Right lobe of liver (tissue), 6 donors: ENCODE measurements around the gene BTAF1. TPM values are rescaled to one million over a fixed set of nuclear protein-coding genes. Genes with fewer than 3 reads are reported as not detected.

Source experiments
- ATAC-seq, 4 donors: fragments of 200-7000 bp; cut with Tn5 transposase; one replicate each; pipeline ENCODE4 v1.9.1; 2020; ENCODE audit warnings: mild to moderate bottlenecking in 4 of 4, moderate library complexity in 4 of 4
- DNase-seq, 3 donors: peaks; one replicate each; pipeline ENCODE4 v3.0.0-alpha.2; 2020
- H3K27ac ChIP-seq, 3 donors: fragments of 200-600 bp; one replicate each; pipeline ENCODE4 v1.8.0; 2022
- H3K27me3 ChIP-seq, 2 donors: fragments of 200-600 bp; one replicate each; pipeline ENCODE4 v1.8.0; 2022
- H3K36me3 ChIP-seq, 4 donors: fragments of 200-600 bp; sonication (generic) in 1 of 4; one replicate each; pipeline versions ENCODE4 v1.5.1 to v1.8.0; 2017 to 2022; ENCODE audit warnings: control low read depth in 1 of 4
- H3K4me1 ChIP-seq, 4 donors: fragments of 200-600 bp; sonication (generic) in 1 of 4; one replicate each; pipeline versions ENCODE4 v1.5.1 to v1.8.0; 2017 to 2022; ENCODE audit warnings: control low read depth in 1 of 4
- H3K4me3 ChIP-seq, 3 donors: fragments of 200-600 bp; one replicate each; pipeline ENCODE4 v1.8.0; 2022
- H3K9me3 ChIP-seq, 4 donors: fragments of 200-600 bp; sonication (generic) in 1 of 4; one replicate each; pipeline versions ENCODE4 v1.5.1 to v1.8.0; 2017 to 2022; ENCODE audit warnings: control low read depth in 1 of 4
- CTCF ChIP-seq, 4 donors: fragments of 200-600 bp in 3 of 4; fragments of 450-650 bp in 1 of 4; IDR thresholded peaks; one replicate each; pipeline versions ENCODE4 v1.5.1 to v1.8.0; 2016 to 2022; ENCODE audit warnings: antibody characterized with exemption in 4 of 4, mild to moderate bottlenecking in 2 of 4
- POLR2A ChIP-seq: fragments of 450-650 bp; IDR thresholded peaks from one replicate; pipeline ENCODE4 v1.6.1; 2017; ENCODE audit warnings: antibody characterized with exemption, mild to moderate bottlenecking
- WGBS: methylation state at CpG from one replicate; pipeline ENCODE4 v1.1.6; 2018; ENCODE audit warnings: low coverage, low lambda C conversion rate; ENCODE audit not compliant: insufficient coverage; ENCODE audit errors: missing lambda C conversion rate; 5-methylcytosine and 5-hydroxymethylcytosine counted together
- intact Hi-C, 2 donors: fragments of 100-400 bp; cut with DNase I; formaldehyde crosslinking; loops; one replicate each; pipeline versions ENCODE4 v1.11.2 to v1.14.1; 2022
- total RNA-seq, 6 experiments: library from RNA; depleted of rRNA in 2 of 6; stranded (reverse); fragments of >200 nt in 2 of 6; fragmentation: NEBNext Ultra II Directional in 3 of 6; extraction: Animal tissue kit (Norgen Biotek cat#: 25700) in 3 of 6; gene quantifications; one replicate each; pipeline versions ENCODE4 v1.1.0 to v1.2.4, GENCODE V29; 2016 to 2023
- donor health status: DM: no; HTN: yes; CAD: no.
- donor health status: DM: no; HTN: no; CAD: no.
- donor health status: DM: no; HTN: no; CAD: no.
- donor health status: DM: no; HTN: yes; CAD: no.
- donor health status: DM: no; HTN: yes; CAD: no.

Gene BTAF1
- total RNA-seq, 6 experiments from 2014 or later: 13.4 to 20.3 (median 17.4) TPM

- 73% methylated on average over 1 of the region's 1 CpG for WGBS
Measured at GRCh38 chr10:91957091-91957490, 33.5 kb downstream of the BTAF1 start.

GRCh38 chr10:91969297-91969696 lies 45.7 kb downstream of the BTAF1 start:
- no peaks in the 10 kb centered on the region for H3K9me3 ChIP-seq
- peak in 1 of 4 donors; percentile 50 for ATAC-seq
- H3K27me3 ChIP-seq: no peaks in the 10 kb centered on the region
- DNase-seq: no peak
- peaks cover 0 to 29% (median 3%) of the 10 kb centered on the region in 4 donors for H3K36me3 ChIP-seq
- no peak overlapping the region for H3K4me3 ChIP-seq
- H3K27ac ChIP-seq: no peak overlapping the region
- WGBS: 90% methylated on average over 4 of the region's 4 CpGs
- intact Hi-C loops: no loop called here
- TF ChIP-seq POLR2A (no peak), CTCF (IDR thresholded peaks at IDR 0.05) (no peak)
- H3K4me1 ChIP-seq: no peaks in the 10 kb centered on the region

More at GRCh38 chr10:91957091-91957490, 33.5 kb downstream of the BTAF1 start:
- TF ChIP-seq CTCF (IDR thresholded peaks at IDR 0.05) (no peak), POLR2A (no peak)
- no peaks in the 10 kb centered on the region for H3K9me3 ChIP-seq
- ATAC-seq (no peak), DNase-seq (no peak)
- no peak overlapping the region for H3K4me3 ChIP-seq
- no peak overlapping the region for H3K27ac ChIP-seq
- H3K27me3 ChIP-seq: no peaks in the 10 kb centered on the region
- peaks cover 0 to 75% (median 14%) of the 10 kb centered on the region in 4 donors for H3K36me3 ChIP-seq
- intact Hi-C loops: no loop called here
- H3K4me1 ChIP-seq: no peaks in the 10 kb centered on the region

- DNase-seq (no peak), ATAC-seq (no peak)
- WGBS: 90% methylated on average over 2 of the region's 2 CpGs
- TF ChIP-seq POLR2A (no peak), CTCF (IDR thresholded peaks at IDR 0.05) (no peak)
- Histone ChIP-seq H3K9me3 (no peaks in the 10 kb centered on the region), H3K4me3 (no peak overlapping the region), H3K27ac (no peak overlapping the region), H3K27me3 (no peaks in the 10 kb centered on the region), H3K36me3 (peaks cover 0 to 5% (median 0%) of the 10 kb centered on the region in 4 donors), H3K4me1 (no peaks in the 10 kb centered on the region)
- intact Hi-C loops: no loop called here
Measured at GRCh38 chr10:91974960-91975359, 51.4 kb downstream of the BTAF1 start.

GRCh38 chr10:91975438-91975837 lies 51.9 kb downstream of the BTAF1 start:
- Histone ChIP-seq H3K27me3 (no peaks in the 10 kb centered on the region), H3K4me1 (no peaks in the 10 kb centered on the region), H3K4me3 (no peak overlapping the region), H3K9me3 (no peaks in the 10 kb centered on the region), H3K36me3 (peaks cover 0 to 5% (median 1%) of the 10 kb centered on the region in 4 donors), H3K27ac (no peak overlapping the region)
- 100% methylated on average over 1 of the region's 1 CpG for WGBS
- TF ChIP-seq CTCF (IDR thresholded peaks at IDR 0.05) (no peak), POLR2A (no peak)
- DNase-seq (no peak), ATAC-seq (no peak)
- intact Hi-C loops: no loop called here
